Tibial nerve (tissue), 4 donors: ENCODE measurements around the gene RNU1-2.
"Not testable (repeated sequence)": the region's sequence is repeated elsewhere in the genome, so short reads cannot be mapped to it uniquely, and the experiment has no call there.

Experiments used
- EP300 ChIP-seq, 2 donors: sonication (generic); formaldehyde crosslinking; IDR thresholded peaks; one replicate each; pipeline ENCODE4 v1.6.1; 2017; ENCODE audit warnings: antibody characterized with exemption in 2 of 2, mild to moderate bottlenecking in 1 of 2
- TF ChIP-seq, protein P1 (sequence below), 5 experiments: fragments of 200-600 bp in 3 of 5; fragments of 450-650 bp in 2 of 5; sonication (generic) in 3 of 5; IDR thresholded peaks; one replicate each; pipeline ENCODE4 v1.5.1; 2016 to 2019; ENCODE audit warnings: antibody characterized with exemption in 5 of 5, mild to moderate bottlenecking in 3 of 5, moderate library complexity in 2 of 5

DNA sequence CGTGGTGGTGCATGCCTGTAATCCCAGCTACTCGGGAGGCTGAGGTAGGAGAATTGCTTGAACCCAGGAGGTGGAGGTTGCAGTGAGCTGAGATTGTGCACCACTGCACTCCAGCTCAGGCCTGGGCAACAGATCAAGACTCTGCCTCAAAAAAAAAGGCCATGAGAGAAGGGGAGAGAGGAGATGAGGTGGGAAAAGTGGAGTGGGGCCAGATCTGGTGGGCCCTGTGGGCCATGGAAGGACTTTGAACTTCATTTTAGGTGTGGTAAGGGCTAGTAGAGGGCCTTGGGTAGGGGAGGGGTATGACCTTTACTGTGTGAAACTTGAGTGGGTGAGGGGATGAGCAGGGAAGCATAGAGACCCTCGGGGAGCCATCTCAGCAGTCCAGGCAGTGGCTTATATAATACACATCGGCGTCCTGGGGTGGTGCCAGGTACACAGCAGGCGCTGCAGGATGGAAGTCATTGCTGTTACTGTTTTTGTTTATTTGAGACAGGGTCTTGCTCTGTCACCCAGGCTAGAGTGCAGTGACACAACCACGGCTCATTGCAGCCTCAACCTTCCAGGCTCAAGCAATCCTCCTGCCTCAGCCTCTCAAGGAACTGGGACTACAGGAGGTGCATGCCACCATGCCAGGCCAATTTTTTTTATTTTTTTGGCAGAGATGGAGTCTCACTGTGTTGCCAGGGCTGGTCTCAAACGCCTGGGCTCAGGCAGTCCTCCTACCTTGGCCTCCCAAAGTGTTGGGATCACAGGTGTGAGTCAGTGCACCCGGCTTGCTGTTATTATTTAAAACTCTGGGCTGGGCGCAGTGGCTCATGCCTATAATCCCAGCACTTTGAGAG, 20.5 kb downstream of the RNU1-2 start:
- TF ChIP-seq, protein P1, sequence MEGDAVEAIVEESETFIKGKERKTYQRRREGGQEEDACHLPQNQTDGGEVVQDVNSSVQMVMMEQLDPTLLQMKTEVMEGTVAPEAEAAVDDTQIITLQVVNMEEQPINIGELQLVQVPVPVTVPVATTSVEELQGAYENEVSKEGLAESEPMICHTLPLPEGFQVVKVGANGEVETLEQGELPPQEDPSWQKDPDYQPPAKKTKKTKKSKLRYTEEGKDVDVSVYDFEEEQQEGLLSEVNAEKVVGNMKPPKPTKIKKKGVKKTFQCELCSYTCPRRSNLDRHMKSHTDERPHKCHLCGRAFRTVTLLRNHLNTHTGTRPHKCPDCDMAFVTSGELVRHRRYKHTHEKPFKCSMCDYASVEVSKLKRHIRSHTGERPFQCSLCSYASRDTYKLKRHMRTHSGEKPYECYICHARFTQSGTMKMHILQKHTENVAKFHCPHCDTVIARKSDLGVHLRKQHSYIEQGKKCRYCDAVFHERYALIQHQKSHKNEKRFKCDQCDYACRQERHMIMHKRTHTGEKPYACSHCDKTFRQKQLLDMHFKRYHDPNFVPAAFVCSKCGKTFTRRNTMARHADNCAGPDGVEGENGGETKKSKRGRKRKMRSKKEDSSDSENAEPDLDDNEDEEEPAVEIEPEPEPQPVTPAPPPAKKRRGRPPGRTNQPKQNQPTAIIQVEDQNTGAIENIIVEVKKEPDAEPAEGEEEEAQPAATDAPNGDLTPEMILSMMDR (IDR thresholded peaks at IDR 0.05) = not testable (repeated sequence)
- TF ChIP-seq EP300 (IDR thresholded peaks at IDR 0.05) = not testable (repeated sequence)
